CD8-positive, alpha-beta T cell (primary cell): ENCODE data around the gene SHISA4. TPM values are rescaled to one million over a fixed set of nuclear protein-coding genes. Genes with fewer than 3 reads are reported as not detected.

ENCODE experiments used
- microRNA-seq: library from miRNA; unstranded; fragments of <30 nt; microRNA quantifications from one replicate; pipeline ENCODE4 v1.2.0, GENCODE V29; 2022; ENCODE audit warnings: borderline microRNAs expressed
- total RNA-seq, 46 experiments: library from RNA in 2 of 46; stranded (reverse) in 2 of 46; gene quantifications; one replicate each; pipeline ENCODE4 v1.2.3 and lab custom pipeline; 2021 to 2026

The SHISA4 gene
- total RNA-seq, 2 experiments from 2014 or later, result not detected

Small RNAs within 50 kb of the gene (microRNA-seq; reads per million reads assigned to microRNA genes)
- not detected for gene MIR6739

Other genes with a start within 250 kb of the SHISA4 start
- gene IPO9, start 59.7 kb upstream of the SHISA4 start, total RNA-seq, result 10 to 100 TPM; 14.4 to 19.2 TPM
- not detected for gene LMOD1, start 57.6 kb downstream of the SHISA4 start, total RNA-seq
- gene TIMM17A, start 66.6 kb downstream of the SHISA4 start, total RNA-seq, result 10 to 100 TPM; 58.0 to 66.6 TPM
- gene RNPEP, start 93.8 kb downstream of the SHISA4 start, total RNA-seq, result 10 to 100 TPM; 16.8 to 21.1 TPM
- 1 to 10 TPM; 1.1 to 1.5 TPM for gene ELF3, start 121.7 kb downstream of the SHISA4 start, total RNA-seq
- gene GPR37L1, start 234.0 kb downstream of the SHISA4 start, total RNA-seq, result not detected